Measurements from ENCODE around the gene GNPDA1.

DNA sequence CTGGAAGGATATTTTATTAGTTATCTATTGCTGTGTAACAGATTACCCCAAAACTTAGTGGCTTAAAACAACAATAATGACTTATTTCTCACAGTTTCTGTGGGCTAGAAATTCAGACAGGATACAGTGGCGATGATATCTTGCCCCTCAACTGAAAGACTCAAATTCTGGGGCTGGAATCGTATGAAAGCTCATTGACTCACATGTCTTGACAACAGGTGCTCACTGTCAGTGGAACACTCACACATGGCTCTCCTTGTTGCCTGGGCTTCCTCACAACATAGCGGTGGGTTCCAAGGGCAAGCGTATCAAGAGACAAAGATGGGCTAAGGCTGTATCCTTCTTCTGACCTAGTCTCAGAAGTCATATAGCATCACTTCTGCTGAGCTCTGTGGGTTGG lies 3.7 kb upstream of the GNPDA1 start:
- TF ChIP-seq POLR2AphosphoS5 (IDR thresholded peaks at IDR 0.05; ENCODE audit: borderline replicate concordance, low read depth, low read length): no peak
- TF ChIP-seq EZH2 (IDR thresholded peaks at IDR 0.05): no peak
